OCI-LY7 (cell line): ENCODE measurements around the gene ORC2. TPM values are rescaled to one million over a fixed set of nuclear protein-coding genes. Genes with fewer than 3 reads are reported as not detected.
A peak's percentile ranks its signal among the peaks of the same experiment; 100 is the strongest.
"Not testable (repeated sequence)": the region's sequence is repeated elsewhere in the genome, so short reads cannot be mapped to it uniquely, and the experiment has no call there.

ENCODE experiments used
- BruUV-seq: library from RNA; stranded (reverse); fragments of 400-500 nt; replicated peaks from 2 replicates; lab custom pipeline; 2021; lab: Mats Ljungman, UMichigan
- CTCF ChIA-PET: fragments of 300-600 bp; sonication (Branson Sonifier 250); formaldehyde crosslinking; loops from one replicate; lab custom pipeline; 2022; ENCODE audit warnings: antibody characterized with exemption; ENCODE audit not compliant: unreplicated experiment; lab: Charles Lee
- POLR2A ChIA-PET: fragments of 300-600 bp; sonication (Branson Sonifier 250); formaldehyde crosslinking; loops from one replicate; lab custom pipeline; 2022; ENCODE audit warnings: antibody characterized with exemption; lab: Charles Lee
- DNase-seq: peaks from one replicate; pipeline ENCODE4 v3.0.0-alpha.2; 2015; ENCODE audit warnings: low spot score
- H2AFZ ChIP-seq: fragments of 200-600 bp; sonication (generic), shearing (Covaris generic); 2 replicates; pipeline ENCODE4 v1.6.1; 2014; ENCODE audit warnings: mild to moderate bottlenecking, antibody characterized with exemption, low read length, moderate library complexity
- H3K27ac ChIP-seq: fragments of 200-600 bp; sonication (generic); 2 replicates; pipeline ENCODE4 v1.5.1; 2014; ENCODE audit warnings: mixed run types, low read depth, mild to moderate bottlenecking, moderate library complexity, low read length, inconsistent platforms; ENCODE audit not compliant: poor library complexity, severe bottlenecking
- H3K36me3 ChIP-seq: fragments of 200-600 bp; sonication (generic); 2 replicates; pipeline ENCODE4 v1.6.1; 2014; ENCODE audit warnings: mild to moderate bottlenecking, antibody characterized with exemption, low read length, moderate library complexity, mixed read lengths; ENCODE audit not compliant: insufficient read depth
- H3K4me1 ChIP-seq: fragments of 200-600 bp; sonication (generic); 2 replicates; pipeline ENCODE4 v1.5.1; 2014; ENCODE audit warnings: mild to moderate bottlenecking, low read length; ENCODE audit not compliant: insufficient read depth, poor library complexity, severe bottlenecking
- H3K4me2 ChIP-seq: fragments of 200-600 bp; sonication (generic); 2 replicates; pipeline ENCODE4 v1.6.1; 2014; ENCODE audit warnings: mild to moderate bottlenecking, low read length
- H3K4me3 ChIP-seq: fragments of 200-600 bp; sonication (generic); 2 replicates; pipeline ENCODE4 v1.5.1; 2014; ENCODE audit warnings: mild to moderate bottlenecking, low read depth, low read length; ENCODE audit not compliant: poor library complexity, severe bottlenecking
- H3K79me2 ChIP-seq: fragments of 200-600 bp; sonication (generic); 2 replicates; pipeline ENCODE4 v1.6.1; 2016; ENCODE audit warnings: low read depth, mild to moderate bottlenecking, low read length, moderate library complexity, mixed read lengths; ENCODE audit not compliant: insufficient read depth
- H3K9me2 ChIP-seq: fragments of 200-600 bp; sonication (generic); 2 replicates; pipeline ENCODE4 v1.6.1; 2016; ENCODE audit warnings: mild to moderate bottlenecking, low read length, mixed read lengths; ENCODE audit not compliant: insufficient read depth
- H3K9me3 ChIP-seq: fragments of 200-600 bp; sonication (generic); 2 replicates; pipeline ENCODE4 v1.6.1; 2014; ENCODE audit warnings: mild to moderate bottlenecking, mixed run types, low read length, mixed read lengths
- H4K20me1 ChIP-seq: fragments of 200-600 bp; sonication (generic); 2 replicates; pipeline ENCODE4 v1.6.1; 2014; ENCODE audit warnings: mild to moderate bottlenecking, antibody characterized with exemption, low read length, moderate library complexity, mixed read lengths; ENCODE audit not compliant: insufficient read depth
- CTCF ChIP-seq: fragments of 200-600 bp; sonication (generic); conservative IDR thresholded peaks from 2 replicates; pipeline ENCODE4 v1.5.1; 2014; ENCODE audit warnings: mild to moderate bottlenecking, antibody characterized with exemption, low read length, moderate library complexity, mixed read lengths
- EZH2phosphoT487 ChIP-seq: fragments of 200-600 bp; sonication (generic); IDR thresholded peaks from 2 replicates; pipeline ENCODE4 v1.6.1; 2018; ENCODE audit warnings: low read depth, borderline replicate concordance, mild to moderate bottlenecking, mixed run types, antibody characterized with exemption, low read length, moderate library complexity, mixed read lengths
- intact Hi-C: fragments of 100-400 bp; cut with micrococcal nuclease; formaldehyde crosslinking; loops from one replicate; pipeline ENCODE4 v1.10.0; 2022; ENCODE audit not compliant: unreplicated experiment
- total RNA-seq, 2 experiments: library from RNA; depleted of rRNA in 1 of 2; stranded (reverse); fragments of >200 nt in 1 of 2; shearing (Covaris generic) in 1 of 2; gene quantifications; 2 replicates each; pipeline ENCODE4 v1.2.3, GENCODE V29; 2014 to 2022

The ORC2 gene
- total RNA-seq, 2 experiments from 2014 or later, result 14.9 to 46.1 TPM

DNA sequence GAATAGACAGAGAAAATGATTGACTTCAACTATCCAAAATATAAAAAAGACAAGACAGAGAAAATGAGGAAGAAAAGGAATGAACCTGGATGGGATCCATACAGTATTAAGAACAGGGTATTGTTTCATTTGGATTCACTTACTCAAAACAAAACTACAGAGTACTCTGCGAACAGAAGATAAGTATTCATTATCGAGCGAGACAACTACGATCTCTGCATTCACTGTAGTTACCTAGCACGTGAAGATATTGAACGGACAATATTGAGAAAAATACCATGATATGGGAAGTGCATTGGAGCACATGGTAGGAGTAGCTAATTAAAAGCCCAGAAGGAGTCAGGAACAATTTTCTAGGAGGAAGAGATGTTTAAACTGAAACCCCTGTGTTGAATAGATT lies 1.0 kb upstream of the ORC2 start:
- TF ChIP-seq EZH2phosphoT487 (no peak), CTCF (no peak)
- intact Hi-C loops, result loop anchor here (5.0 kb wide), 1 partner anchor 268 kb away; no protein-coding TSS in a partner anchor
- no peak overlapping the region for H3K27ac ChIP-seq
- DNase-seq, result no peak
- H4K20me1 ChIP-seq, result peaks cover 5% of the 10 kb centered on the region; the same call in 1 of the 2 replicates
- peaks cover 10% of the 10 kb centered on the region for H3K36me3 ChIP-seq
- TSS peak; percentile 72 for BruUV-seq
- H3K4me1 ChIP-seq, result peaks cover 28% of the 10 kb centered on the region
- peaks cover 34% of the 10 kb centered on the region for H3K79me2 ChIP-seq
- H3K4me3 ChIP-seq, result peak overlapping the region; percentile 76
- no peaks in the 10 kb centered on the region for H3K9me3 ChIP-seq
- ChIA-PET POLR2A (interaction anchor here (0.6 to 4.3 kb wide), 12 partner anchors 10 to 427 kb away, joined by 3 to 28 read pairs (median 3); partner anchors contain the start of genes NIF3L1 and PPIL3), CTCF (interaction anchor here (2.2 kb wide), 1 partner anchor 105 kb away, joined by 12 read pairs; no protein-coding TSS in a partner anchor)
- peak overlapping the region; percentile 93 for H3K4me2 ChIP-seq
- no peaks in the 10 kb centered on the region for H3K9me2 ChIP-seq
- H2AFZ ChIP-seq, result no peak overlapping the region

DNA sequence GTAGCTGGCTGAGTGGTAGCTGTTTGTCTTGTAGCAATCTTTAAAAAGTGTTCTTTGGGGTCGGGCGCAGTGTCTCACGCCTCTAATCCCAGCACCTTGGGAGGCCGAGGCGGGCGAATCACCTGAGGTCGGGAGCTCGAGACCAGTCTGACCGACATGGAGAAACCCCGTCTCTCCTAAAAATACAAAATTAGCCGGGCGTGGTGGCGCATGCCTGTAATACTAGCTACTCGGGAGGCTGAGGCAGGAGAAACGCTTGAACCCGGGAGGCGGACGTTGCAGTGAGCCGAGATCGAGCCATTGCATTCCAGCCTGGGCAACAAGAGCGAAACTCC lies 425 bp upstream of the ORC2 start:
- DNase-seq, result not testable (repeated sequence)
- POLR2A ChIA-PET, result interaction anchor here (0.6 to 4.3 kb wide), 14 partner anchors 11 to 427 kb away, joined by 3 to 28 read pairs (median 4); partner anchors contain the start of genes NIF3L1 and PPIL3

GRCh38 chr2:200962811-200963123 lies 693 bp downstream of the ORC2 start:
- Histone ChIP-seq H2AFZ (peak overlapping the region; percentile 89), H3K27ac (peak overlapping the region; percentile 71), H3K4me2 (peak overlapping the region; percentile 93), H3K9me2 (no peaks in the 10 kb centered on the region), H3K79me2 (peaks cover 34% of the 10 kb centered on the region), H4K20me1 (peaks cover 5% of the 10 kb centered on the region; the same call in 1 of the 2 replicates), H3K4me1 (peaks cover 28% of the 10 kb centered on the region), H3K9me3 (no peaks in the 10 kb centered on the region), H3K36me3 (peaks cover 23% of the 10 kb centered on the region), H3K4me3 (peak overlapping the region; percentile 76)
- intact Hi-C loops, result loop anchor here (1.0 to 5.0 kb wide), 6 partner anchors 109 to 298 kb away; partner anchors contain the start of genes CASP8 and HYCC2
- no TSS peak for BruUV-seq
- no peak for DNase-seq
- ChIA-PET POLR2A (interaction anchor here (0.6 to 3.6 kb wide), 15 partner anchors 9 to 649 kb away, joined by 3 to 27 read pairs (median 4); partner anchors contain the start of genes NIF3L1 and SGO2), CTCF (interaction anchor here (0.6 to 2.2 kb wide), 4 partner anchors 14 to 270 kb away, joined by 3 to 12 read pairs (median 4); no protein-coding TSS in a partner anchor)
- no peak for TF ChIP-seq EZH2phosphoT487
- no peak for TF ChIP-seq CTCF

More for the DNA sequence above, 425 bp upstream of the ORC2 start:
- Histone ChIP-seq H3K4me2 (peak overlapping the region; percentile 93), H3K27ac (peak overlapping the region; percentile 71), H3K4me3 (peak overlapping the region; percentile 76), H3K79me2 (peaks cover 34% of the 10 kb centered on the region), H3K36me3 (peaks cover 16% of the 10 kb centered on the region), H3K4me1 (peaks cover 28% of the 10 kb centered on the region), H2AFZ (peak overlapping the region; percentile 89; the same call in 1 of the 2 replicates)
- not testable (repeated sequence) for H3K9me3 ChIP-seq, H3K9me2 ChIP-seq, BruUV-seq, H4K20me1 ChIP-seq
- CTCF ChIA-PET, result interaction anchor here (1.2 to 2.2 kb wide), 3 partner anchors 13 to 268 kb away, joined by 3 to 12 read pairs (median 6); no protein-coding TSS in a partner anchor
- intact Hi-C loops, result loop anchor here (1.0 to 5.0 kb wide), 6 partner anchors 107 to 296 kb away; partner anchors contain the start of genes CASP8 and HYCC2
